GM18498 (cell line): ENCODE data around the gene MRAS.
"Not testable (repeated sequence)": the region's sequence is repeated elsewhere in the genome, so short reads cannot be mapped to it uniquely, and the experiment has no call there.

ENCODE experiments used
- ATAC-seq: cut with Tn5 transposase; IDR thresholded peaks from one replicate; pipeline ENCODE4 v1.9.1; 2021; ENCODE audit warnings: mild to moderate bottlenecking, moderate library complexity; ENCODE audit not compliant: unreplicated experiment

MRAS gene

GRCh38 chr3:138366006-138366759 is 17.8 kb downstream of the MRAS start:
- no peak for ATAC-seq

GRCh38 chr3:138367326-138367850 is 19.0 kb downstream of the MRAS start:
- no peak for ATAC-seq

DNA sequence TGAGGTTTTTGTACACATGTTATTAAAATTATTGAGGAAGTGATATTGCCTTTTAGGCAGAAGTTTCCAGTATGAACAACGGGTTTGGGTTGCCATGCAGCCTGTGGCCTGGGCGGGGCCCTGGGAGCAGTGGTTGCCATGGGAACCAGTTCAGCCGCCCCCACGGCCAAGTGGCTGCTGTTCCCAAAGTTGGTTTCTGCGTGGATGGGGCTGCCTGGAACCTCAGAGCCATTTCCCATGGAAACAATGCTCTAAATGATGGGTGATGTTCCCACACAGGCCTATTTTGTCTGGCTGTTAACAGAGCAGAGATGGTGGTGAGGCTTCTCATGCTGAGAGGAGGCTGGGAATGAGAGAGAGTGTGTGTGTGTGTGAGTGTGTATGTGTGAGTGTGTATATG is 19.5 kb downstream of the MRAS start:
- ATAC-seq: no peak

- no peak for ATAC-seq
Observed at GRCh38 chr3:138369151-138369900, 20.9 kb downstream of the MRAS start.

DNA sequence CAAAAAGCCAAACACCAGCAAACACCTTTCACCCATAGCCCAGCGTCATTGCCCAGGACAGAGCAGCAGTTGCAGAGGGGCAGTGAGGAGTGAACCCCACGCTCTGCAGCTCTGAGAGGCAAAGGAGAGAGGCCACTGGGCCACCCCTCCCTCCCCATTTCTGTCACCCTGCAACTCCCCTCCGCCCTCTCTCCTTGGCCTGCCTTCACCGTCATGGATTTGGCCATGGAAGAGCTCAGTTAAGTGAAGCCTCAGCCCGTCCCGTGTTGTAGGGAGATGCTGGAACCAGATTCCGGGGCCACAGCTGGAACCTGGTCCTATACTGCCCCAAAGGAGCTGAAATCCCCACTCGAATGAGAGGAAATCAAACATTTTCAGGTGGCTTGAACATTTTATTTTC is 21.9 kb downstream of the MRAS start:
- ATAC-seq: no peak

GRCh38 chr3:138371070-138371965 is 22.9 kb downstream of the MRAS start:
- ATAC-seq: peak; percentile 100

GRCh38 chr3:138373087-138373735 is 24.8 kb downstream of the MRAS start:
- no peak for ATAC-seq

GRCh38 chr3:138373736-138374094 is 25.3 kb downstream of the MRAS start:
- ATAC-seq: no peak

- no peak for ATAC-seq
Observed at GRCh38 chr3:138374573-138375134, 26.3 kb downstream of the MRAS start.

DNA sequence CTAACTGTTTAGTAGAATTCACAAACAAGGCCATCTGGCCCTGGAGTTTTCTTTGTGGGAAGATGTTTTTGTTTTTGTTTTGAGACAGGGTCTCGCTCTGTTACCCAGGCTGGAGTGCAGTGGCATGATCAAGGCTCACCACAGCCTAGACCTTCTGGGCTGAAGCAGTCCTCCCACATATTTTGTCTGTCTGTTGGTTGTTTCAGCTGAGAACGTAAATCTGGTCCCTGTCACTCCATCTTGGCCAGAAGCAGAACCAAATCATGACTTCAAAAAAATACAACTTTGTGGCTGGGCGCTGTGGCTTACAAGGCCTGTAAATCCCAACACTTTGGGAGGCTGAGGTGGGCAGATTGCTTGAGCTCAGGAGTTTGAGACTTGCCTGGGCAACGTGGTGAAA is 27.1 kb downstream of the MRAS start:
- no peak for ATAC-seq

DNA sequence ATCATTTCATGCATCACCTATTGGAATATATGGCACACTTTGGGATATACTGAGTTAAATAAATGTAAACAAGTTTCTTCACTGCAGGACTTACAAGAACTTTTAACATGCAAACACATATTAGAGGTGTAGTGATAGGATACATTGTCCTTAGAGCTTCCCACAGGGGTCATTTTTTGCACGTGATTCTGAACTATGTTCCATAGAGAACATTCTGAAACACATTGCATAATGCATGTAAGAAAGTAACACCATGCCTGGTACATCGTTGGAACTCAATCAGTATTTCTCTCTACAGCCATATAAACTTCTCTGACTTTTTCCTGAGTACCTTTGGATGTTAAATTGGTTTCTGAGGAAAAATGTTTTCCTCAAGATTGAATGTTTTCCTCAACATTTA is 28.3 kb downstream of the MRAS start:
- ATAC-seq: no peak

- ATAC-seq: not testable (repeated sequence)
Observed at GRCh38 chr3:138377212-138377611, 28.8 kb downstream of the MRAS start.

- no peak for ATAC-seq
Observed at GRCh38 chr3:138377804-138378203, 29.4 kb downstream of the MRAS start.

DNA sequence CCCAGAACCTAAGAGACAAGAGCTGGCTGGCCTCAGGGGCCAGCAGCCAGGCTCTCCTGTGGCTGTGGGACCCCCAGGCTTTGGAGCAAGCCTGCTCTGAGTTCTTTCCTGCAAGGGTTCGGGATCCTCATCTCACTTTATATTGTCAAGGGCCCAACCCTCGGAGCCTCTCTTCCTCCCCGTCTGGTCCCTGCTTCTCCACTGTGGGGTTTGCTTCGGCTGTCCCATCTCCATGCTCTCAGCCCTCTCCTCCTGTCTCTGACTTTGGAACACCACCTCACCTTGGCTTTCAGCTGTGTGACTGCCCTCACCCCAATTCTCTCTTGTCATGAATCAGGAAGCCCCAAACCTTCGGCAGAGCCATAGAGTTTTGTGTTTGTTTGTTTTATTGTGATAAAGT is 30.0 kb downstream of the MRAS start:
- no peak for ATAC-seq

DNA sequence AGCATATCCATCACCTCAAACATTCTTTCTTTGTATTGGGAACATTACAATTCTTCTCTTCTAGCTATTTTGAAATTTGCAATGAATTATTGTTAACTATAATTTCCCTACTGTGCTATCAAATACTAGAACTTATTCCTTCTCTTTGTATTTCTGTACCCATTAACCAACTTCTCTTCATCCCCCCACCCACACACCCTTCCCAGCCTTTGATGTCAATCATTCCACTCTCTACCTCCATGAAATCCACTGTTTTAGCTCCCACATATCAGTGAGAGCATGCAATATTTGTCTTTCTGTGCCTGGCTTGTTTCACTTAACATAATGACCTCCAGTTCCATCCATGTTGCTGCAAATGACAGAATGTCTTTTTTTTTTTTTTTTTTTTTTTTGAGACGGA is 30.6 kb downstream of the MRAS start:
- no peak for ATAC-seq

GRCh38 chr3:138381413-138381901 is 33.1 kb downstream of the MRAS start:
- no peak for ATAC-seq

GRCh38 chr3:138381950-138382715 is 33.8 kb downstream of the MRAS start:
- ATAC-seq: no peak

GRCh38 chr3:138383715-138384465 is 35.5 kb downstream of the MRAS start:
- no peak for ATAC-seq

- no peak for ATAC-seq
Observed at GRCh38 chr3:138384531-138384930, 36.2 kb downstream of the MRAS start.
